ENCODE measurements around the gene CSF2.

CSF2 gene

DNA sequence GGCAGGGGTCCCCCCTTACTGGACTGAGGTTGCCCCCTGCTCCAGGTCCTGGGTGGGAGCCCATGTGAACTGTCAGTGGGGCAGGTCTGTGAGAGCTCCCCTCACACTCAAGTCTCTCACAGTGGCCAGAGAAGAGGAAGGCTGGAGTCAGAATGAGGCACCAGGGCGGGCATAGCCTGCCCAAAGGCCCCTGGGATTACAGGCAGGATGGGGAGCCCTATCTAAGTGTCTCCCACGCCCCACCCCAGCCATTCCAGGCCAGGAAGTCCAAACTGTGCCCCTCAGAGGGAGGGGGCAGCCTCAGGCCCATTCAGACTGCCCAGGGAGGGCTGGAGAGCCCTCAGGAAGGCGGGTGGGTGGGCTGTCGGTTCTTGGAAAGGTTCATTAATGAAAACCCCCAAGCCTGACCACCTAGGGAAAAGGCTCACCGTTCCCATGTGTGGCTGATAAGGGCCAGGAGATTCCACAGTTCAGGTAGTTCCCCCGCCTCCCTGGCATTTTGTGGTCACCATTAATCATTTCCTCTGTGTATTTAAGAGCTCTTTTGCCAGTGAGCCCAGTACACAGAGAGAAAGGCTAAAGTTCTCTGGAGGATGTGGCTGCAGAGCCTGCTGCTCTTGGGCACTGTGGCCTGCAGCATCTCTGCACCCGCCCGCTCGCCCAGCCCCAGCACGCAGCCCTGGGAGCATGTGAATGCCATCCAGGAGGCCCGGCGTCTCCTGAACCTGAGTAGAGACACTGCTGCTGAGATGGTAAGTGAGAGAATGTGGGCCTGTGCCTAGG is at the start of gene CSF2:
TSS of gene CSF2 (plus strand) at position 559 of the 783 bp plus-strand sequence. CDS start at position 594, 35 bp downstream.
- H3K27me3 ChIP-seq (ENCODE audit: control insufficient read depth, low read length), result no peaks in the 10 kb centered on the region; the same call in 1 of the 2 replicates
- no peak within 1 kb of the TSS for H3K4me3 ChIP-seq (ENCODE audit: low read length)
- H3K9me2 ChIP-seq (replicated peaks; ENCODE audit: control insufficient read depth, low read length), result no peaks in the 10 kb centered on the region
- H3K27ac ChIP-seq (ENCODE audit: low read depth, low read length), result no peak within 1 kb of the TSS
- H3K4me2 ChIP-seq (ENCODE audit: low read length), result no peak within 1 kb of the TSS
- H3K4me1 ChIP-seq (ENCODE audit: control insufficient read depth, low read length), result no peaks in the 10 kb centered on the region
- no peaks in the 10 kb centered on the region for H3F3A ChIP-seq (ENCODE audit: control insufficient read depth, insufficient read depth)
- no peaks in the 10 kb centered on the region for H4K20me1 ChIP-seq (ENCODE audit: control insufficient read depth, insufficient read depth, low read depth, low read length)
- H3K79me2 ChIP-seq (ENCODE audit: control insufficient read depth, low read length), result no peaks in the 10 kb centered on the region
- H3K9me3 ChIP-seq (ENCODE audit: control insufficient read depth, insufficient read depth, low read length), result no peaks in the 10 kb centered on the region
- no peaks in the 10 kb centered on the region for H3K36me3 ChIP-seq (ENCODE audit: control insufficient read depth, low read length)
- no peak for TF ChIP-seq EZH2phosphoT487 (IDR thresholded peaks at IDR 0.05; ENCODE audit: borderline replicate concordance, low read length)
- TF ChIP-seq, protein P1, sequence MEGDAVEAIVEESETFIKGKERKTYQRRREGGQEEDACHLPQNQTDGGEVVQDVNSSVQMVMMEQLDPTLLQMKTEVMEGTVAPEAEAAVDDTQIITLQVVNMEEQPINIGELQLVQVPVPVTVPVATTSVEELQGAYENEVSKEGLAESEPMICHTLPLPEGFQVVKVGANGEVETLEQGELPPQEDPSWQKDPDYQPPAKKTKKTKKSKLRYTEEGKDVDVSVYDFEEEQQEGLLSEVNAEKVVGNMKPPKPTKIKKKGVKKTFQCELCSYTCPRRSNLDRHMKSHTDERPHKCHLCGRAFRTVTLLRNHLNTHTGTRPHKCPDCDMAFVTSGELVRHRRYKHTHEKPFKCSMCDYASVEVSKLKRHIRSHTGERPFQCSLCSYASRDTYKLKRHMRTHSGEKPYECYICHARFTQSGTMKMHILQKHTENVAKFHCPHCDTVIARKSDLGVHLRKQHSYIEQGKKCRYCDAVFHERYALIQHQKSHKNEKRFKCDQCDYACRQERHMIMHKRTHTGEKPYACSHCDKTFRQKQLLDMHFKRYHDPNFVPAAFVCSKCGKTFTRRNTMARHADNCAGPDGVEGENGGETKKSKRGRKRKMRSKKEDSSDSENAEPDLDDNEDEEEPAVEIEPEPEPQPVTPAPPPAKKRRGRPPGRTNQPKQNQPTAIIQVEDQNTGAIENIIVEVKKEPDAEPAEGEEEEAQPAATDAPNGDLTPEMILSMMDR (IDR thresholded peaks at IDR 0.05; ENCODE audit: low read depth, low read length, poor library complexity, severe bottlenecking), result no peak

DNA sequence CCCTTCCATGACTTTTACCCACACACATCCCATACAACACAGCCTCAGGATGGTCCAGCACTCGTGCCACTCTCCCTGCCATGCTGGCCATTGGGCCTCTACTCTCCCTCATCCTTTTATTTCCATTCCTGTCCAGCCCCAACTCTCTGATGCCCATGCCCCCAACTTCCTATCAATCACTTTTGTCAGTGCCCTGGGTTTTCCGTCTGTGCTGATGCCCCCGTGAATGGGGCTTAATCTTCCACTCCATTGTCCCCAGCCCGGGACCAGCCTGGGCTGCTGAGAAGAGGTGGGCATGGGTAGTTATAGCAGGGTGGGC is 49.5 kb upstream of the CSF2 start:
- H3K79me2 ChIP-seq (ENCODE audit: control insufficient read depth, low read length), result no peaks in the 10 kb centered on the region
- no peaks in the 10 kb centered on the region for H3F3A ChIP-seq (ENCODE audit: control insufficient read depth, insufficient read depth)
- no peak overlapping the region for H3K4me2 ChIP-seq (ENCODE audit: low read length)
- peaks cover 8% of the 10 kb centered on the region for H3K4me1 ChIP-seq (ENCODE audit: control insufficient read depth, low read length)
- no peaks in the 10 kb centered on the region for H3K36me3 ChIP-seq (ENCODE audit: control insufficient read depth, low read length)
- TF ChIP-seq, protein P1 (IDR thresholded peaks at IDR 0.05; ENCODE audit: low read depth, low read length, poor library complexity, severe bottlenecking), result no peak
- TF ChIP-seq EZH2phosphoT487 (IDR thresholded peaks at IDR 0.05; ENCODE audit: borderline replicate concordance, low read length), result no peak
- no peaks in the 10 kb centered on the region for H3K9me2 ChIP-seq (replicated peaks; ENCODE audit: control insufficient read depth, low read length)
- H4K20me1 ChIP-seq (ENCODE audit: control insufficient read depth, insufficient read depth, low read depth, low read length), result no peaks in the 10 kb centered on the region
- H3K27me3 ChIP-seq (ENCODE audit: control insufficient read depth, low read length), result peaks cover 19% of the 10 kb centered on the region
- H3K27ac ChIP-seq (ENCODE audit: low read depth, low read length), result no peak overlapping the region
- H3K4me3 ChIP-seq (ENCODE audit: low read length), result no peak overlapping the region
- H3K9me3 ChIP-seq (ENCODE audit: control insufficient read depth, insufficient read depth, low read length), result no peaks in the 10 kb centered on the region

DNA sequence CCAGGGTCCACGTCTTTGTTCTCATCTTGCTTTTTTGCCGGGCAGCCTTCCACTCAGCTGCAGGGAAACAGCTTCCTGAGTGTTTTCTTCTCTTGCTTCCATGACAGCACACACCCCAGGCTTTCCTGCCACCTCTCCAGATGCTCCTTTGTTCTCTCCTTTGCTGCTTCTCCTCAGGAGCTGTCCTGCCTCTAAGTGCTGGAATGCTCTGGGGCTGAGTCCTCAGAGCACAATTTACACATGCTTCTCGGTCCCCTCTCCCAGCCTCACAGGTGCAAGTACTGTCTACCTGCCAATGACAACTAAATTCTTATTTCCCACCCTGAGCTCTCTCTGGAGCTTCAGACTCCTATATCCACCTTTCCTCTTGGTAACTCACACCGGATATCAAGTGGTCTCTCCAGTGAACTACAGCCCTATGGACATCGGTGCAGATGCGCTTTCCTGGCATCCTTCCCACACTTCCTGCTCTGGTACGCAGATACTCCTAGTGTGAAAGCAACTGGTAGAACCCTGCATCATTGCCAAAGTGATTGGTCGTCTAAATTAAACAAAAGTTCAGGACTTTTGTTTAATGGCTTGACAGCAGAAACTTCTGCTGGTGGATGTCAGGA is 48.7 kb upstream of the CSF2 start:
- H4K20me1 ChIP-seq (ENCODE audit: control insufficient read depth, insufficient read depth, low read depth, low read length), result no peaks in the 10 kb centered on the region
- no peak overlapping the region for H3K4me3 ChIP-seq (ENCODE audit: low read length)
- H3K27me3 ChIP-seq (ENCODE audit: control insufficient read depth, low read length), result peaks cover 14% of the 10 kb centered on the region
- H3K36me3 ChIP-seq (ENCODE audit: control insufficient read depth, low read length), result no peaks in the 10 kb centered on the region
- no peaks in the 10 kb centered on the region for H3K79me2 ChIP-seq (ENCODE audit: control insufficient read depth, low read length)
- TF ChIP-seq, protein P1 (IDR thresholded peaks at IDR 0.05; ENCODE audit: low read depth, low read length, poor library complexity, severe bottlenecking), result no peak
- TF ChIP-seq EZH2phosphoT487 (IDR thresholded peaks at IDR 0.05; ENCODE audit: borderline replicate concordance, low read length), result no peak
- peaks cover 8% of the 10 kb centered on the region for H3K4me1 ChIP-seq (ENCODE audit: control insufficient read depth, low read length)
- no peaks in the 10 kb centered on the region for H3F3A ChIP-seq (ENCODE audit: control insufficient read depth, insufficient read depth)
- H3K4me2 ChIP-seq (ENCODE audit: low read length), result no peak overlapping the region
- no peak overlapping the region for H3K27ac ChIP-seq (ENCODE audit: low read depth, low read length)
- H3K9me2 ChIP-seq (replicated peaks; ENCODE audit: control insufficient read depth, low read length), result no peaks in the 10 kb centered on the region
- H3K9me3 ChIP-seq (ENCODE audit: control insufficient read depth, insufficient read depth, low read length), result no peaks in the 10 kb centered on the region

Data from DOHH2 (cell line).